Measurements from ENCODE around the gene TBC1D22A. TPM values are rescaled to one million over a fixed set of nuclear protein-coding genes. Genes with fewer than 3 reads are reported as not detected.

TBC1D22A gene
- total and polyA plus RNA-seq, 4 donors: 4.1 to 12.4 (median 8.4) TPM

- 95% methylated on average over 19 of the region's 19 CpGs for WGBS
- Histone ChIP-seq H3K9me3 (ENCODE audit: control insufficient read depth in 4 of 4, low read length in 3 of 4) (no peaks in the 10 kb centered on the region), H3K4me3 (ENCODE audit: low read depth in 1 of 3, low read length in 3 of 3) (no peak overlapping the region), H3K36me3 (ENCODE audit: control insufficient read depth in 4 of 4, insufficient read depth in 3 of 4, low read depth in 1 of 4, low read length in 3 of 4) (peaks cover 0 to 2% (median 0%) of the 10 kb centered on the region in 4 donors), H3K27me3 (ENCODE audit: control insufficient read depth in 4 of 4, insufficient read depth in 4 of 4, low read length in 3 of 4) (no peaks in the 10 kb centered on the region), H3K4me1 (ENCODE audit: control insufficient read depth in 4 of 4, insufficient read depth in 4 of 4, low read length in 3 of 4) (no peaks in the 10 kb centered on the region), H3K27ac (ENCODE audit: low read depth in 1 of 2, low read length in 2 of 2) (no peak overlapping the region), H3K9ac (ENCODE audit: low read depth in 1 of 2, low read length in 2 of 2) (no peak overlapping the region)
- TF ChIP-seq MAX (IDR thresholded peaks at IDR 0.05) (no peak), CTCF (IDR thresholded peaks at IDR 0.05; ENCODE audit: low read depth, low read length, missing input control) (no peak), ATF3 (IDR thresholded peaks at IDR 0.05) (no peak), GABPA (IDR thresholded peaks at IDR 0.05 in 1 of 2, conservative IDR thresholded peaks at IDR 0.05 in 1 of 2) (no peak), YY1 (IDR thresholded peaks at IDR 0.05) (no peak)
- no peak for DNase-seq (ENCODE audit: low spot score)
These were observed 290.0 kb downstream of the TBC1D22A start for GRCh38 chr22:47052236-47053012.

- Histone ChIP-seq H3K27me3 (ENCODE audit: control insufficient read depth in 4 of 4, insufficient read depth in 4 of 4, low read length in 3 of 4) (no peaks in the 10 kb centered on the region), H3K27ac (ENCODE audit: low read depth in 1 of 2, low read length in 2 of 2) (no peak overlapping the region), H3K4me3 (ENCODE audit: low read depth in 1 of 3, low read length in 3 of 3) (no peak overlapping the region), H3K36me3 (ENCODE audit: control insufficient read depth in 4 of 4, insufficient read depth in 3 of 4, low read depth in 1 of 4, low read length in 3 of 4) (peaks cover 0 to 2% (median 0%) of the 10 kb centered on the region in 4 donors), H3K9me3 (ENCODE audit: control insufficient read depth in 4 of 4, low read length in 3 of 4) (no peaks in the 10 kb centered on the region), H3K4me1 (ENCODE audit: control insufficient read depth in 4 of 4, insufficient read depth in 4 of 4, low read length in 3 of 4) (no peaks in the 10 kb centered on the region), H3K9ac (ENCODE audit: low read depth in 1 of 2, low read length in 2 of 2) (no peak overlapping the region)
- no peak for DNase-seq (ENCODE audit: low spot score)
- TF ChIP-seq ZBTB33 (IDR thresholded peaks at IDR 0.05) (no peak), SP1 (IDR thresholded peaks at IDR 0.05) (no peak)
- 85% methylated on average over 14 of the region's 14 CpGs for WGBS
These were observed 290.7 kb downstream of the TBC1D22A start for GRCh38 chr22:47053013-47053725.

GRCh38 chr22:47053726-47054141, 291.3 kb downstream of the TBC1D22A start:
- no peak for DNase-seq (ENCODE audit: low spot score)
- Histone ChIP-seq H3K4me3 (ENCODE audit: low read depth in 1 of 3, low read length in 3 of 3) (no peak overlapping the region), H3K9ac (ENCODE audit: low read depth in 1 of 2, low read length in 2 of 2) (no peak overlapping the region), H3K4me1 (ENCODE audit: control insufficient read depth in 4 of 4, insufficient read depth in 4 of 4, low read length in 3 of 4) (no peaks in the 10 kb centered on the region), H3K36me3 (ENCODE audit: control insufficient read depth in 4 of 4, insufficient read depth in 3 of 4, low read depth in 1 of 4, low read length in 3 of 4) (peaks cover 0 to 2% (median 0%) of the 10 kb centered on the region in 4 donors), H3K27me3 (ENCODE audit: control insufficient read depth in 4 of 4, insufficient read depth in 4 of 4, low read length in 3 of 4) (no peaks in the 10 kb centered on the region), H3K27ac (ENCODE audit: low read depth in 1 of 2, low read length in 2 of 2) (no peak overlapping the region), H3K9me3 (ENCODE audit: control insufficient read depth in 4 of 4, low read length in 3 of 4) (no peaks in the 10 kb centered on the region)
- 82% methylated on average over 12 of the region's 12 CpGs for WGBS
- TF ChIP-seq FOXA1 (IDR thresholded peaks at IDR 0.05): no peak
- TF ChIP-seq RXRA (IDR thresholded peaks at IDR 0.05): no peak
- TF ChIP-seq EGR1 (IDR thresholded peaks at IDR 0.05; ENCODE audit: low read depth in 2 of 2): no peak
- TF ChIP-seq ATF3 (IDR thresholded peaks at IDR 0.05): no peak
- TF ChIP-seq FOXA2 (IDR thresholded peaks at IDR 0.05): no peak
- TF ChIP-seq RAD21 (IDR thresholded peaks at IDR 0.05): no peak
- TF ChIP-seq HNF4A (conservative IDR thresholded peaks at IDR 0.05): no peak
- no peak for TF ChIP-seq REST (IDR thresholded peaks at IDR 0.05)
- TF ChIP-seq GABPA (IDR thresholded peaks at IDR 0.05 in 1 of 2, conservative IDR thresholded peaks at IDR 0.05 in 1 of 2): no peak
- no peak for TF ChIP-seq SP1 (IDR thresholded peaks at IDR 0.05)
- TF ChIP-seq YY1 (IDR thresholded peaks at IDR 0.05): no peak
- TF ChIP-seq HNF4G (IDR thresholded peaks at IDR 0.05): no peak
- TF ChIP-seq MAX (IDR thresholded peaks at IDR 0.05): no peak
